NCI-H510A (cell line): ENCODE data around the gene IP6K3.
A peak's percentile ranks its signal among the peaks of the same experiment; 100 is the strongest.

Experiments
- DNase-seq: peaks from one replicate; lab custom pipeline; 2025; lab: John Stamatoyannopoulos, UW

IP6K3 gene

GRCh38 chr6:33777398-33778388 is 31.0 kb upstream of the IP6K3 start:
- no peak for DNase-seq

DNA sequence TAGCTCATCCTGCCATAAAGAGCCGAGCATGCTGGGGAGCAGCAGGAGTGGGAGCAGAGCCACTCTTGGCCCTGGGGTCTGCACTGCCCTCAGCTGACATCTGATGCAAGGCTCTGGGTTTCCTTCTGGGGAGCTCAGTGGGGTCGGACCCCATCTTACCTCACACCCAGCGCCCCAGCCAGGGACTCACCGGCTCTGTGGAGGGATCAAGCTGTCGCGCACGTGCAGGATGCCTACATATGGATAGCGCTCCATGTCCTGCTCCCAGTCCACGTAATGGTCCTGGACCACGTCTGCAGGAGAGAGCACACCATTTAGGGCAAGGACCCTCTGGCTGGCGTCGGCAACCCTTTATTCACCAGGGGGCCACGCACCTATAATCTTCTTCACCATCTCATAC is 30.1 kb upstream of the IP6K3 start:
- DNase-seq = no peak

GRCh38 chr6:33776186-33776585 is 29.5 kb upstream of the IP6K3 start:
- no peak for DNase-seq

GRCh38 chr6:33774774-33775173 is 28.1 kb upstream of the IP6K3 start:
- DNase-seq = no peak

- DNase-seq = no peak
These were observed 26.3 kb upstream of the IP6K3 start for GRCh38 chr6:33772902-33773472.

DNA sequence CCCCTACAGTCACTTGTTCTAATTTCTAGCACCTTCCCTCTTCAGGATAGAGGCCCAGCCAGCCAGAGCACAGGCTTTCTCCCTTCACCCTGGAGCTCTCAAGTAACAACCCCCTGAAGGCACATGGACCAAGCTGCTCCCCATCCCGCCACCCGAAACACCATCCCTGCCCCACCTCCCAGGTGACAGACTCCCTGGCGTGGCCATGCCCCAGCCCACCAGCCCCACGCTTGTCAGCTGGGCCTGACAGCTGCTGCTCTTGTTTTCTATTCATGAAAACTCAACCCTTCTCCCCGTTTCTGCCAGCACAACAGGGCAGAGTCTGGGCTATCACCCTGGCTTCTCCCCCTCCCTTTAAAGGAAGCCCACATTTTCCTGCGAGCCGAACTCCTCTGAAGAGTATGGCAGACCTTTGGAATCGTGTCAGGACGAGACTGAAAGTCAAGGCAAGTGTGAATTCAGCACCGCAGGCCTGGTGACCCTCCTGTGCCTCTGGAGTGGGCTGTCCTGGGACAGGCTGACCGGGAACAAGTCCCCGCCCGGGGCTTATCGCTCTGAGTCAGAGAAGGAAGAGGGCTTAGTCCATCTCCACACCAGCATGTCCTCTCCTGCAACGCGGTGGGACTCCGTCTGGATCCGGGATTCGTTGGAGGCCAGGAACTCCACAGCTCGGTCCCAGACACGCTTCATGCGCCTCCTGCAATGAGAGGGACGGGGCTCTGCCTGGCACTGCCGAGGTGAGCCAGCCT is 25.6 kb upstream of the IP6K3 start:
- DNase-seq = no peak

GRCh38 chr6:33771146-33772081 is 24.7 kb upstream of the IP6K3 start:
- peak; percentile 96 for DNase-seq

DNA sequence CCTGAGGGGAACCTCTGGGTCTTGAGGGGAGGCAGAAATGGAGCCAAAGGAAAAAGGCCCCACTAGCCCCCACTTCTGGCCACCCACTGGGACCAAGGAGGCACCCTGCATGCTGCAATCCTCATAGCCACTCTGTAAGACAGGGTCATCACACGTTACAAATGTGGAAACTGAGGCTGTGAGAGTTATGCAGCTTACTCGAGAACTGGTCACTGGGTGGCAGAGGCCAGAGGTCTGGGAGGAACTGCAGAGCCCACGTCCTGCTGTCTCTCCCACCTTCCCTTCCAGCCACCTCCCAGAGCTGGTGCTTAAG is 24.1 kb upstream of the IP6K3 start:
- no peak for DNase-seq

DNA sequence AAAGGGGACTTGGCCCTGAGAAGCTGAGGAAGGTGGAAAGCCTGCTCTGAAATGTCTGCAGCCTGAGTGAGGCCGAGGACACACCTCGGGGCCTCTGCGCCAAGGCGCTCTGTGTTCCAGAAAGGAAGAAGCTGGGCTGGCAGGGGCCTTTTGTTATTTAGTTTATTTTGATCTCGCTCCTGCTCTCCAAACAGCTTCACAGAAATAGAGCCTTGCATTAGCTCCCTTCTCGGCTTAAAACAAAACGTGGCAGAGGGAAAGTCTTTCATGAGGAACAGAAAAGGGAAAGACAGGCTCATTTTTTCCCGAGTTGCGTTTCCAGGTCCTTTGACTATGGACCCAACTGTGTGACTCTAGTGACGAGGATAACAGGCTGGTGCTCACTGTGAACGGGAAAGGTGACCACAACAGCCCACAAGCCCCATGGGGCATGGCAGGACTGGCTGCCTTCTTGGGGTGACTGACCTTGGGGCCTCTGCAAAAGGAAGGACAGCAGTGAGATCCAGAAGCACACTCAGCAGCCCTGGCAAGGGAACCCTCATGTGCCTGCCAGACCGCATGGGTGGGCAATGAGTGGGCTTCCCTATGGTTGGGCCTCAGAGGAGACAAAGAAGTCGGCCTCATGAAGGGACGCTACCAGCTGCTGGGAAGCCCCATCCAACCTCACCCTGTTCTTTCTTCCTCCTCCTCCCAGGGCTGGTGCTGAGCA is 23.6 kb upstream of the IP6K3 start:
- DNase-seq = no peak

DNA sequence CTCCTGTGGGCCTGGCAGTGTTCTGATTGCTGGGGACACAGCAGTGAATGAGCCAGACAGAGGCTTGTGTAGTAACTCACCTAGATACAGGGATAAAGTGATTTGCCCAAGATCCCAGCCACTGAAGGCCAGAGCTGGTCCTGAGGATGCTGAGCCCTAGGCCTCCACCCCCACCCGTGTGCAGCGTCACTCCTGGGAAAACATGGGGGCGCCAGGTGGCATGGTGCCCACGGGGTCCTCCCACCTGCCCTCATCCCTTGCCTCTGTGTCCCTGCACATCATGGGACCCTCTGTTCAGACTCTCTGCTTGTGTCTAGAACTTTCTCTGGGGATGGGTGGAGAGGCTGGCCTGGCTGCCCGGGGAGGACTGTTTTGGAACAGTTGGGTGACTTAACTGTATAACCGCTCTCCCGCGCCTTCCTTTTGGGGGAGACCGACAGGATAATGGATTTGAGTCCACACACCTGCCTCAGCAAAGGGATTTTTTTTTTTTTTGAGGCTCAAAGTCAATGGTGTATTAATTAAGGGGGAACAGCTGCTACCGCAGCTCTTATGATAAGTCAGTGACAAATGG is 22.6 kb upstream of the IP6K3 start:
- DNase-seq = no peak

GRCh38 chr6:33768644-33769120 is 22.0 kb upstream of the IP6K3 start:
- DNase-seq = no peak

DNA sequence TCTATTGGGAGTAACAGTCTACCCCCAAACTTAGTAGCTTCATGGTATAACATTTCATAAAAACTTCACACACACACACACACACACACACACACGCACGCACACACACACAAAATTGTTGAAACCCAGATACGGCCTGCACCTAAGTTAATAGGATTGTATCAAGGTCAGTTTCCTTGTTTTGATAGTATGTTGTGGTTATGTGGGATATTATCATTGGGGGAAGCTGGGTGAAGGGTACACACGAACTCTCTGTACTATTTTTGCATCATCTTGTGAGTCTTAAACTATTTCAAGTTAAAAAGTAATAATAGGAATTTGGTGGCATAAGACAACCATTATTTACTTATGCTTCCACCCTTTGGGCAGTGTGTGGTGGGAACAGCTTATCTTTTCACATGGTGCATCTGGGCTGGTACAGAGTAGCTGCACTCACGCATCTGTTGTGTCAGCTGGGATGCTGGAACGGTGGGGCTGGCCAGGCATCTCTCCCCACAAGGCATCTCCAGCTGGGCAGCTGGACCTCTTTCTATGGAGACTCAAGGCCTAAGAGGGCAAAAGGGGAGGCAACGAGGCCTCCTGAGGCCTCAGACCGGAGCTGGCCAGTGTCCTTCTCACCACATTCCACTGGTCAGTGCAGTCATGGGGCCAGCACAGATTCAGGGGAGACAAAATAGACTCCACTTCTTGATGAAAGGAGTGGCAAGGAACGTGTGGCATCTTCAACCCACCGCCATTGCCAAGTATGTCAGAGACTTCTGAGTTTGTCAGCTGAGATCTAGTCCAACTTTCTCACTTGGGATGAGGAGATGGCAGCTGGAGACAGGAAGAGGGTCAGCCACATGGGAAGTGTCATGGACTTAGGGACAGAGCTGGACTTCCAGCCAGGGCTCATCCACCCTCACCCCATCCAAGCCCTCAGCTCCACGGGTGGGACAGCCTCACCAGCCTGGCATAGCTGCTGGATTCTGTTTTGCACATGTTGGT is 20.5 kb upstream of the IP6K3 start:
- DNase-seq = no peak

DNA sequence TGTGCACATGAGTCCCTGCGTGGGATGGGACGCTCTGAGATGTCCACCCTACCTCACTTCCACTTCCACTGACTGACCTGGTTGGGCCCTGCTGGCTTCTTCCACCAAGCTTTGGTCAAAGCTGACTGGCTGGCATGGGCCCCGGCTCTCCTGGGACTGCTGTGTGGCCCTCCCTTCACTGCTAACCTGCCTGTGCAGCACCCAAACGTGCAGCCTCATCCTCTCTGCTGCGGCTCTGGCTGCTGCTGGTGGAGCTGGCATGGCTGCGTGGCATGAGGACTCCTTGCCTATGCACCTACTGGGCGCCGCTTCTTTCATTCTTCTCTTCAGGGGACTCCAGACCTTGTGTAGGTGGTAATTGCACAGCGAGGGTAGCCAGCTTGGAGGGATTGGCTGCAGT is 18.7 kb upstream of the IP6K3 start:
- DNase-seq = no peak

- DNase-seq = no peak
These were observed 17.3 kb upstream of the IP6K3 start for GRCh38 chr6:33764036-33764435.

GRCh38 chr6:33763483-33763882 is 16.8 kb upstream of the IP6K3 start:
- DNase-seq = no peak

DNA sequence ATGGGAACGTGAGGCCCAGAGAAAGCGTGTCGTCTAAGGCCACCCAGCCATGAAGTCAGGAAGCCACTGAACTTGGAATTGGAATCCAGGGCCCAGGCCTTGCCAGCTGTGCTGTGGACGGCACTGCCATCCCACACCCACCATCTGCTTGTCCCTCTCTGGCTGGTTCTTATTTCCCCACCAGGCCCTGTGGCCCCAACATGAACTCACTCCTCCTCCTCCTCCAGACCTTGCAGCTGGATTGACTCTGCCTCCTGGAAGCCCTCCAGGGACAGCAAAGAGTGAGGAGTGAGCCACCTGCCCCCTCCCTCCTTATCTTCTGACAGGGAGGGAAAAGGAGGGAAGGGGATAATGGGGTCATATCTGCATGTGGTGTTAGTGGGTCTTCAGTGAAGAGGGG is 16.0 kb upstream of the IP6K3 start:
- no peak for DNase-seq

DNA sequence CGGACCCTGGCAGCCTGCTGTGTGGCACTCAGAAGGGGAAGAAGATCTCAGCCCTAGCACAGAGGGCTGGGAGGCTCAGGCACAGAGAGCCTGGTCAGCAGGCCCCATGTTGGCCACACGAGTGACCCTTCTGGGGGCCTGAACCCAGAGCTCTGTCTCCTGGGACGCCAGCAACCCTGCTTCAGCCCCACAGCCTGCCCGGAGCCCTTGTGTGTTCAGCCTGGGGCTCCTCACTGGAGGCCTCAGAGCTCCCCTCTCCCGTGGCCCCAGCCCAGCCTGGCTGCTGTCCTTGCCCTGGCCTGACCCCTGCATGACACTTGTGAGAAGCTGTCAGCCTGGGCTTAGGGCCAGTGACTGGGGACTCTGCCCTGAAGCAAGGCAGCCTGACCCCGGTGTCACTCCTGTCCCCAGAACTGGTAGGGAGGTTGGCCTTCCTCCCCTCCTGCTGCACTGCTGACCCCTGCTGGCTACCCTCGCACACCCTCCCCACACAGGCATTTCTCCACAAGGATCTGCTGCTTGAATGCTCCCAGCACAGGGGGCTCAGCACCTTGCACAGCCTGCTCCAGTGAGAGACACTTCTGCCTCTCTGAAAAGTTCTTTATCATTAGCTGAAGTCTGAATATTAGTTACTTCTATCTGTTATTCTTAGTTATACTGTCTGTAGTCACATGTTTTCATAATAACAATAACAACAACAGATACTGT is 15.4 kb upstream of the IP6K3 start:
- peak; percentile 57 for DNase-seq

DNA sequence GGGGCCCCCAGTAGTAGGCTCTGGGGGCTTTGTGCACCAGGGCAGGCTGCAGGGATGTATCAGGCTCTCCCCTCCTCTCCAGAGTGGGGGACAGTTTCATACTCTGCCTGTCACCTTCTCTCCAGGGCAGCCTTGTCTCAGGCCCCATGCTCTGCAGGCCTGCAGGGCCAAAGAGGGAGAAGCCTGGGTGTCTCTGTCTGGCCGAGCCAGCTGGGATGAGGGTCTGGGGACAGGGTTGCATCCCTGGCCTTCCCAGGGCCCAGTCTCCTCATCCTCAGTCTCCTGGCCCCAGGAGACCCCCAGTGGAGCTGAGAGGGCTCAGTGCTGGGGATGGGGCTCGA is 14.8 kb upstream of the IP6K3 start:
- no peak for DNase-seq
